Stimulated activated CD4-positive, alpha-beta T cell treated with anti-CD3 and anti-CD28 coated beads, Interleukin-4, amount 100 ng/mL, for 4 hours (primary cell): ENCODE measurements around the gene TSC22D1.
"Not testable (repeated sequence)": the region's sequence is repeated elsewhere in the genome, so short reads cannot be mapped to it uniquely, and the experiment has no call there.

Experiments used
- DNase-seq, 2 experiments: peaks; one replicate each; pipeline ENCODE4 v3.0.0-alpha.2; 2020

Gene TSC22D1

DNA sequence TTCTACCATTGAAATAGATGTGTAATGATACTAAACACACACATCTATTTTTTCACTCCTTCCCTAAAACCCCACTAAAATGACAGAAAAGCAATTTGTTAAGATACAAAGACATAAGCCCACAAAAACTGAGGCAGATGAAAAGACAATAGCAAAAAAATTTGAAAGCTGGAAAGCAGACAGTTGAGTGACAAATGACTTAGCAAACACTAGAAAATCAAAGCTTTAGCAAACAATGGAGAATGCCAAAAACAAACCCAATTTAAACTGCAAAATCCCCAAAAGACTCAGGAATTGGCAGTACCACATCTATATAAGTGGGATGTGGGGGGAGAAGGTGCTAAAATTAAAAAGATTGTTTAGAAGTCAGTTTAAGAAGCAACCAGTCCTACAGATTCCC lies 9.5 kb downstream of the TSC22D1 start:
- no peak for DNase-seq

DNA sequence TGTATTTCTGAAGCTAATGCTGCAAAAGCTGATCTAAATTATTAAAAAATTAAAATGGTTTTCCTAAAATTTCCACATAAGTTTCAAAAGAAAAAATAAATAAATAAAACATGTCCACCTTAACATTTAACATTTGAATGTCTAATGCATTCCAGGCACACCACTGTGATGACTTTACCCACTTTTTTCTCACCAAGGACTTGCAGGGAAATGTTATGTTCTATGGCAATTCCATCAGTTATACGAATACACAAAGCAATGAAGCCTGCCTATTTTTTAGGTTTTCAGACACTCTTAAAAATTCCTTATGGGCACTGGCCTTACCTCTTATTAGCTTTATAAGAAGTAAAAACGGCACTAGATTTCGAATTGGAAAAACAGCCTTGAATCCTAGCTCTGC lies 10.2 kb downstream of the TSC22D1 start:
- no peak for DNase-seq

- no peak for DNase-seq
Measured at GRCh38 chr13:44564936-44565335, 11.2 kb downstream of the TSC22D1 start.

DNA sequence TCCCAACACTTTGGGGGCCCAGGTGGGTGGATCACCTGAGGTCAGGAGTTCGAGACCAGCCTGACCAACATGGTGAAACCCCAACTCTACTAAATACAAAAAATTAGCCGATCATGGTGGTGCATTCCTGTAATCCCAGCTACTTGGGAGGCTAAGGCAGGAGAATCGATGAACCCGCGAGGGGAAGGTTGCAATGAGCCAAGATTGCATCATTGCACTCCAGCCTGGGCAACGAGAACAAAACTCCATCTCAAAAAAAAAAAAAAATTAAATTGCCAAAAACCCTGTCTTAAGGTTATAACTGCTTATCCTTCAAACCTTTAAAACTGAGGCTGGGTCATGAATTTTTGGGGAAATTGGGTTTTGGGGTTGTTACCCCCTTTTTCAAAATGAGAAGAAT lies 13.3 kb downstream of the TSC22D1 start:
- not testable (repeated sequence) for DNase-seq

DNA sequence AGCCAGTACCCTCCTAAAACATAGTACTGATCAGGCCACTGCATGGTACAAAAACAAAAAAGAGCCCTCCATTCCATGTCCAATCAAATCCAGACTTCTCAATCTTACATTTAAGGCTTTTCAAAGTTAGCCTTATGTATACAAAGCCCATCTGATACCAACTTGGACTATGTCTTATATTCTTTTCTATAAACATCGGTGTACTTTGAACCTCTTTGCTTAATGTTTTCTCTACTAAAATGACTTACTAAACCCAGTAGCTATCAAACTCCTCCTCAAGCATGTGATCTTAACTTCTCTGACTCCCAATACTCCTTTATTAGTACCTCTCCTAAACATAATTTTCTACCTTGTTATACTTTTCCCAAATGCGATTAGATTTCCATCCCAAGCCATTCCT lies 14.8 kb downstream of the TSC22D1 start:
- DNase-seq, result no peak

- DNase-seq, result no peak
Measured at GRCh38 chr13:44557986-44558385, 18.1 kb downstream of the TSC22D1 start.

GRCh38 chr13:44555207-44555606 lies 20.9 kb downstream of the TSC22D1 start:
- no peak for DNase-seq

DNA sequence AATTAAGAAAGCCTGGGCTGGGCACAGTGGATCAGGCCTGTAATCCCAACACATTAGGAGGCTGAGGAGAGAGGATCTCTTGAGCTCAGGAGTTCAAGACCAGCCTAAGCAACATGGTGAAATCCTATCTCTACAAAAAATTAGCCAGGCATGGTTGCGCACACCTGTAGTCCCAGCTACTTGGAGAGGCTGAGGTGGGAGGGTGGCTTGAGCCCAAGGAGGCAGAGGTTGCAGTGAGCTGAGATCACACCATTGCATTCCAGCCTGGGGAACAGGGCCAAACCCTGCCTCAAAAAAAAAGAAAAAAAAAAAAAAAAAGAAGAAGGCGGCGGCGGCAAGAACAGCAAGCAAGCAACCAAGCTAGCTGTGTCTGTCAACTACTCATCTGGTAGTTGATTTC lies 26.7 kb downstream of the TSC22D1 start:
- no peak for DNase-seq

DNA sequence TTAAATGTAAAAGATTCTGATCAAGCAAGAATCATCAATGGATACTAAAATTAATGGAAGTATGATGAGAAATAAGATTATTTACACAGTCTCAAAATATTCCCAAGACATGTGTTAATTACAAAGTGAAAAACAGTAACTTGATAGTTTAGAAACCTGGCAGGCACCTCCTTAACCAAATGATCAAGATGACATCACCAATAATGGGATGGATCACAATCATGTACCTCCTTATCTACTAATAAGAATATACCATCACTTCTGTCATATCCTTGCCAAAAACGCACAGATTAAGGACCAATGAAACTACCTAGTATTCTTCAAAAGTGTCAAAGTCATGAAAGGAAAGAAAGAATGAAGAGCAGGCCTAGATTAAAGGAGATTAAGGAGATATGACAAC lies 30.0 kb downstream of the TSC22D1 start:
- DNase-seq, result no peak

DNA sequence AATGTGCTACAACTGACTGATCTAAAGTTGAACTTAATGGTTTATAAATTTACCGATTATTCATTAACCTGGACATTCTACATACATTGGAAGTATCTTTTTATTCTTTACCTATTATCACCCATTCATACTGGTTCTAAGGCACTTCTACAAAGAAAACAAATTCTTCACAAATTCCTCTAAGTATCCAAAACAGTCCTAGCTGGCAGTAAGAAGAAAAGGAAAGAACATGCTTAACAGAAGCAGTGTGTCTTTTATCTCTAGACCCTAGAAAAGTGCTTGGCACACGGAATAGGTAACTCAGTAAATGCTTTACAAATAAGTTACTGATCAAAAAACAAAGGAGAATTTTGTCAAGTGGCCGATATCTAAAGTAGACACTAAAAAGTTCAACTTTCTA lies 32.8 kb downstream of the TSC22D1 start:
- no peak for DNase-seq

GRCh38 chr13:44542361-44542760 lies 33.8 kb downstream of the TSC22D1 start:
- DNase-seq, result no peak

GRCh38 chr13:44541601-44542000 lies 34.5 kb downstream of the TSC22D1 start:
- no peak for DNase-seq

GRCh38 chr13:44540761-44541434 lies 35.2 kb downstream of the TSC22D1 start:
- DNase-seq, result no peak

GRCh38 chr13:44537248-44537647 lies 38.9 kb downstream of the TSC22D1 start:
- no peak for DNase-seq

DNA sequence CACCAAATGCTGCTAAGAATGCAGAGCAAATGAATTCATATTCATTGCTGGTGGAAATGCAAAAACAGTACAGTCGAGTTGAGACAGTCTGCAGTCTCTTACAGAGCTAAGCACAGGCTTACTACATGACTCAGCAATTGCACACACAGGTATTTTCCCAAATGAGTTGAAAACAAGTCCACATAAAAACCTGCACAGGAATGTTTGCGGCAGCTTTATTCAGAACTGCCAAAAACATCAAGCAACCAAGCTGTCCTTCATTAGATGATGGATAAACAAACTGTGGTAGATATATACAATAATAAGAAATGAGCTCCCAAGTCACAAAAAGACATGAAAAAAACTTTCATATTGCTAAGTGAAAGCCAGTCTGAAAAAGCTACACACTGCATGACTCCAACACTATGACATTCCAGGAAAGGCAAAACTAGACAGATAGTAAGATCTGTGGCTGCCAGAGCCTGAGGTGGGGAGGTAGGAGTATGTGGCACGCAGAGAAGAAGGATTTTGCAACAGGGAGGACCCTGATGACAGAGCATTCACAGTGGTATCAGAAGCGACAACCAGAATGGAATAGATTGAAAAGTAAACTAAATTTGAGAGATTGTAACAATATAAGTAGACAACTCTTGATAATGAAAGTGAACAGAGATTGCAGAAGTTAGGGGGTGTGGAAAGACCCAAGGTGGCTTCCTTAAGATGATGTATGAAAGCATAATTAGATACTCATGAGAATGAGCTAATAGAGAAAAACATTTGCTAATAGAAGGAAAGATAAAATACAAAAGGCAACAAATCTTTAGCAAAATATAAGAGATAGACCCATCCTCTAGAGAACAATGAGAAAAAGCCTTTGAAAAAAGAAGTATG lies 52.7 kb downstream of the TSC22D1 start:
- DNase-seq, result no peak

DNA sequence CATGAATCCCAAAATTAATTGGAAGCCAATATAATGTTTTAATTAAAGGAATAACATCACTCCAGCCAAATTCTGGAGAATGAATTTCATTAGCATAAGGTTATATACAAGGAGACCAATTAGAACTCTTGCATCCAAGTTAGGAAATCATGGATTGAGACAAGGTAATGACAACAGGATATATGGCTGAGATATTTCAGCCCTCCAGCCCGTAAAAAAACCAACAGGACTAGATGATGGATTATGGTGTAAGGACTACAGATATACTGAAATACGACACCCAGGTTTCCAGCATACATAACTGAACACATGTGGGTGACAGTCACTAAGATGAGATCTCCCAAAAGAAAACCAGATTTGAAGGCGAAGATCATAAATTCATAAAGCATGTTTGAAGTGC lies 56.5 kb downstream of the TSC22D1 start:
- DNase-seq, result no peak

DNA sequence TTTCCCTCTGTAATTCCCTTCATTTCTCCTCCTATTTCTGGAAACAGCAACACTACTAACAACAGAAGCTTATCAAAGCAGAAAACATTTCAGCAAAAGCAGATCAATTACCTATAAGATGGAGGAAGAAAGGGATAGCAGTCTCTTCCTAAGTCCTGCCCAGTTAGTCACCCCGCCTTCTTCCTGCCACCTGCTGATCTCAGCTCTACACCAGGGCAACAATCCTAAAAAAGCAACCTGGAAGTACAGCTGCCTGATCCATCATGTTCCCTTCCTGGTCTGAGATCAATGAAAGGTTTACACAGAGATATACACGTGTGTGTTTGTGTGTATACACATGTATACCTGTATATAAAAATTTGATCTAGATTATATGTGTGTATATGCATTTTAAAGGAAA lies 59.4 kb downstream of the TSC22D1 start:
- DNase-seq, result no peak

DNA sequence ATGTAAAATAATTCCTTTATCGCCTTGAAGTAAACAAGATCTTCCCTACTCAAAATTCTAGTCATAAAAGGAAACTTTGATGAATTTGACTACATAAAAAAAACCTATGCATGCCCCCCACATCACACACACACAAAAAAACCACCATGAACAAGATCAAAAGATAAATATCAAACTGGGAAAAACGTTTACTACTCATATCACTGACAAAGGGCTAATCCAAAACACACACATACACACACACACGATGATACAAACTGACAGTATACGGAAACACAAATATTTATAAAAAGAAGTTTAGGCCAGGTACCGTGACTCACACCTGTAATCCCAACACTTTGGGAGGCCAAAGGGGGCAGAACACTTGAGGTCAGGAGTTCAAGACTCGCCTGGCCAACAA lies 61.9 kb downstream of the TSC22D1 start:
- no peak for DNase-seq

DNA sequence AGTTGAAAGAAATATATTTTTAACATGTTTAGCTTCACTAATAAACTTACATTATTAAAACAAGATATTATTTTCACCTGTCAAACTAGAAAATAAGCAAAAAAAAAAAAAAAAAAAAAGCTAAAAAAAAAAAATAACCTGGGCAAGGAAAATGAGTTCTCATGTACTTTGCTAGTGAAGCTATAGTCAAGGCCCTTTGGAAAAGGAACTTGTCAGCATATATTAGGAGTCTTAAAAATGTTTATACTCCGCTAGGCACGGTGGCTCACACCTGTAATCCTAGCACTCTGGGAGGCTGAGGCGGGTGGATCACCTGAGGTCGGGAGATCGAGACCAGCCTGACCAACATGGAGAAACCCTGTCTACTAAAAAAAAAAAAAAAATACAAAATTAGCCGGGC lies 66.3 kb downstream of the TSC22D1 start:
- DNase-seq, result not testable (repeated sequence)

DNA sequence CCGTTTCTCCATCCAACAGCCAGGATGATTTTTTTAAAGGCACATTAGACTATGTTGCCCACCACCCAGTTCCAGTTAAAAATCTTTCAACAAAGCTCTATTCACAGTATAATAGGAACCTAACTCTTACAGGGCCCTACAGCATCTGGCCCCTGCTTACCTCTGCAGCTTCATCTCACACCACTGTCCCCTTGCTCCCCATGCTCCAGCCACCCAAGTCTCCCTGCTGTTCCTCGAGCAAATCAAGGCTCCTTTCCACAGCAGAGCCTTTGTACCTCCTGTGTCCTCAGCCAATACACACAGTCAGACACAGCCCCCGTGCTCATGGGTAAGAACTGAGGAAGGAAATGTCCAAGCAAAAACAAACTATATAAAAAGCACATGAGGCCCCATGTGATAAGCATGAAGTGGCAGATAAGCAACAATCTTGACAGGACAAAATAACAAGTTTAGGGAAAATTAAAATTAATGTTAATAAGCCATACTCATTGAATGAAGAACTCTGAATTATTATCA lies 67.5 kb downstream of the TSC22D1 start:
- no peak for DNase-seq

- DNase-seq, result no peak
Measured at GRCh38 chr13:44507639-44508038, 68.5 kb downstream of the TSC22D1 start.

DNA sequence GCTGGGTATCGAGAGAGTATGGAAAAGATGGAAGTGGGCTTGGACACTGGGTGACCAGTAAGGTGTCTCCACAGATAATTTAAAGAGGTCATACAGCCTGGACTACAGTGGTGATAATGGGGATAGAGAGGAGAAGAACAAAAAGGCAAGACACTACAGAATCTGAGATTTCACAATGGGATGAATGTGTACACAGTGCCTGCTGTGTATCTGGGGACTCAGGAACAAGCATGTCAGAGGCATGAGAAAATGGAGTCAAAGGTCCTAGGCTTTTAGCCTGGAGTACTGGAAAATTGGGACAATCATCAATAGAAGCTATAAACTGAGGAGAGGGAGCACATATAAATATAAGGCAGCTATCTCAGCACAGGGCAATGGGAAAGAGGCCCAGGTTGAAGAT lies 69.4 kb downstream of the TSC22D1 start:
- no peak for DNase-seq

GRCh38 chr13:44506251-44506650 lies 69.9 kb downstream of the TSC22D1 start:
- DNase-seq, result no peak

DNA sequence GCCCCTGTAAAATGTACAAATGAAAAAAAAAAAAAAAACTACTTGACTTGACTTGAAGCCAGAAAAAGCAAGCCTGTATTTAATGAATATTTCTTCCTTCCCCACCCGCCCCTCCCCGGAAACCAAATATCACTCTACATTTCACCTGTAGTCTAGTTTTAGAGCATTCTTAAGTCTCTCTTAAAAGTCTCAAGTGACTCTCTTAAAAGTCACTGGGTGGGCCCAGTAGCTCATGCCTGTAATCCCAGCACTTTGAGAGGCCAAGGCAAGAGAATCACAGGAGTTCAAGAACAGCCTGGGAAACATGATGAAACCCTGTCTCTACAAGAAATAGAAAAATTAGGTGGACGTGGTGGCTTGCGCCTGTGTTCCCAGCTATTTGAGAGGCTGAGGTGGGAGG lies 72.0 kb downstream of the TSC22D1 start:
- DNase-seq, result no peak
